PFSK-1 (cell line): Measurements from ENCODE around the gene LAS1L.

Experiments
- POLR2AphosphoS5 ChIP-seq: IDR thresholded peaks from 2 replicates; pipeline ENCODE4 v1.6.1; 2012; ENCODE audit warnings: low read depth, mild to moderate bottlenecking, control low read depth, low read length, moderate library complexity
- REST ChIP-seq, 2 experiments: IDR thresholded peaks; 2 replicates each; pipeline versions ENCODE4 v1.6.1 to v1.8.0; 2011 to 2012; ENCODE audit warnings: low read depth in 2 of 2, low read length in 2 of 2, control low read depth in 1 of 2, inconsistent platforms in 1 of 2, mild to moderate bottlenecking in 1 of 2, moderate library complexity in 1 of 2; ENCODE audit not compliant: insufficient read depth in 1 of 2
- SIN3A ChIP-seq: IDR thresholded peaks from 2 replicates; pipeline ENCODE4 v1.6.1; 2012; ENCODE audit warnings: mild to moderate bottlenecking, low read length, moderate library complexity, borderline replicate concordance; ENCODE audit not compliant: insufficient read depth
- TAF1 ChIP-seq: IDR thresholded peaks from 2 replicates; pipeline ENCODE4 v1.6.1; 2012; ENCODE audit warnings: low read length, control low read depth, borderline replicate concordance; ENCODE audit not compliant: insufficient read depth

DNA sequence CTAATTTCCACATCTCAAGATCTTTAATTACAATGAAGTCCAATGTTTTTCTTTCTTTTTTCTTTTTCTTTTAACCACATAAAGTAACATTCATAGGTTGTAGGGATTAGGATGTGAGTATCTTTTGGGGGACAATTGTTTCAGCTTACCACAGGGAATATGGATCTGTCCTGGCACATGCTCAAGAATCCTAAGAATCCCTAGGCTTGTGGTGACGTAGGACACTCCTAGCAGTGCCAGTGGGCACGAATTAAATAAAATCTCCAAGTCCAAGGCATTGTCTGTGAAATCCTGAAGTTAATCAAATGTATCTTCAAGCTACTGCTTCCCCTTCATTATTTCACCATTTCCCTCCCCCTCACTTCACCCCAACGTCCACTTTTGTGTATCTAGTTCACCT lies 2.6 kb upstream of the LAS1L start:
- TF ChIP-seq TAF1 (no peak), POLR2AphosphoS5 (no peak), SIN3A (no peak), REST (IDR thresholded peaks at IDR 0.05; ENCODE audit: insufficient read depth in 1 of 2, low read depth in 2 of 2, low read length in 2 of 2) (no peak)
